ENCODE measurements around the gene TTC29. TPM values are rescaled to one million over a fixed set of nuclear protein-coding genes. Genes with fewer than 3 reads are reported as not detected.
"Not testable (repeated sequence)": the region's sequence is repeated elsewhere in the genome, so short reads cannot be mapped to it uniquely, and the experiment has no call there.

Gene TTC29
- total RNA-seq, 2 experiments from 2014 or later, result not detected

DNA sequence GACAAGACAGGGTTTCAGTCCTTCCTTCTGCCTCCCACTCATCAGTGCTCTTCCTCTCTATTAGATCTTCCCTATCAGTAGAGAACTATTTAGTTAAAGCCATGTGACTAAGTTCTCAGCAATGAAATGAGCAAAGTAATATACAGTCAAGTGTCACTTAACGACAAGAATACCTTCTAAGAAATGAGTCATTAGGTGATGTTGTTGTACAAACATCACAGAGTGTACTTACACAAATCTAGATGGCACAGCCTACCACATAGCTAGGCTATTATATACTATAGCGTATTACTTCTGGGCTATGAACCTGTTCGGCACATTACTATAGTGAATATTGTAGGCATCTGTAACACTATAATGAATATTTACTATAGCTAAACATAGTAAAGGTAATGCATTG is 235.7 kb downstream of the TTC29 start:
- intact Hi-C loops (cut with micrococcal nuclease; ENCODE audit: unreplicated experiment), result no loop called here
- CTCF ChIA-PET (ENCODE audit: unreplicated experiment), result no interaction called here

DNA sequence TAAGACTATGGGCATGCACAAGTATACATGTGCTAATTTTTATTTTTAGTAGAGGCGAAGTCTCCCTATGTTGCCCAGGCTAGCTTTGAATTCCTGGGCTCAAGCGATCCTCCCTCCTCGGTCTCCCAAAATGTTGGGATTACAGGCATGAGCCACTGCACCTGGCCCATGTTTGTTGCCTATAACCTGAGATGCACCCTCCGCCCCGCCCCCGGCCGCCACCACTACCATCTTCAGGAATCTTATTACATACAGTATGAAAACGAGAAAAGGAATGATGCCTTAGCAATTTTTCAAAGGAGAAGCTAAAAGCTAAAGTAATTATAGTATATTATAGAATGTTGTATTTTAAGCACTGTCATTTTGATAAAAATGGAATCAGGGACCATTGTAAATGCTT is 245.8 kb downstream of the TTC29 start:
- intact Hi-C loops (cut with micrococcal nuclease; ENCODE audit: unreplicated experiment), result no loop called here
- ChIA-PET CTCF (ENCODE audit: unreplicated experiment) (no interaction called here), POLR2A (interaction anchor here (0.6 to 1.0 kb wide), 4 partner anchors 25 to 493 kb away, joined by 3 to 7 read pairs (median 3); no protein-coding TSS in a partner anchor)
- H2AFZ ChIP-seq (ENCODE audit: low read length), result no peak overlapping the region
- no TSS peak for BruUV-seq (replicated peaks)
- no peaks in the 10 kb centered on the region; the same call in 1 of the 2 replicates for H4K20me1 ChIP-seq (ENCODE audit: insufficient read depth, low read length)
- H3K4me2 ChIP-seq (ENCODE audit: low read length), result no peak overlapping the region
- H3K79me2 ChIP-seq (ENCODE audit: insufficient read depth, low read depth, low read length), result no peaks in the 10 kb centered on the region
- H3K4me1 ChIP-seq (ENCODE audit: insufficient read depth, low read length, poor library complexity, severe bottlenecking), result no peaks in the 10 kb centered on the region
- no peak overlapping the region for H3K27ac ChIP-seq (ENCODE audit: low read depth, low read length, poor library complexity, severe bottlenecking)
- no peak overlapping the region for H3K4me3 ChIP-seq (ENCODE audit: low read depth, low read length, poor library complexity, severe bottlenecking)
- H3K36me3 ChIP-seq (ENCODE audit: insufficient read depth, low read length), result no peaks in the 10 kb centered on the region
- no peaks in the 10 kb centered on the region for H3K9me3 ChIP-seq (ENCODE audit: low read length)
- no peak for DNase-seq (ENCODE audit: low spot score)
- no peaks in the 10 kb centered on the region for H3K9me2 ChIP-seq (ENCODE audit: insufficient read depth, low read length)
- TF ChIP-seq, protein P1, sequence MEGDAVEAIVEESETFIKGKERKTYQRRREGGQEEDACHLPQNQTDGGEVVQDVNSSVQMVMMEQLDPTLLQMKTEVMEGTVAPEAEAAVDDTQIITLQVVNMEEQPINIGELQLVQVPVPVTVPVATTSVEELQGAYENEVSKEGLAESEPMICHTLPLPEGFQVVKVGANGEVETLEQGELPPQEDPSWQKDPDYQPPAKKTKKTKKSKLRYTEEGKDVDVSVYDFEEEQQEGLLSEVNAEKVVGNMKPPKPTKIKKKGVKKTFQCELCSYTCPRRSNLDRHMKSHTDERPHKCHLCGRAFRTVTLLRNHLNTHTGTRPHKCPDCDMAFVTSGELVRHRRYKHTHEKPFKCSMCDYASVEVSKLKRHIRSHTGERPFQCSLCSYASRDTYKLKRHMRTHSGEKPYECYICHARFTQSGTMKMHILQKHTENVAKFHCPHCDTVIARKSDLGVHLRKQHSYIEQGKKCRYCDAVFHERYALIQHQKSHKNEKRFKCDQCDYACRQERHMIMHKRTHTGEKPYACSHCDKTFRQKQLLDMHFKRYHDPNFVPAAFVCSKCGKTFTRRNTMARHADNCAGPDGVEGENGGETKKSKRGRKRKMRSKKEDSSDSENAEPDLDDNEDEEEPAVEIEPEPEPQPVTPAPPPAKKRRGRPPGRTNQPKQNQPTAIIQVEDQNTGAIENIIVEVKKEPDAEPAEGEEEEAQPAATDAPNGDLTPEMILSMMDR (conservative IDR thresholded peaks at IDR 0.05; ENCODE audit: low read length), result no peak
- no peak for TF ChIP-seq EZH2phosphoT487 (IDR thresholded peaks at IDR 0.05; ENCODE audit: borderline replicate concordance, low read depth, low read length)

More for the DNA sequence above, 235.7 kb downstream of the TTC29 start:
- POLR2A ChIA-PET, result no interaction called here
- BruUV-seq (replicated peaks), result no TSS peak
- H3K79me2 ChIP-seq (ENCODE audit: insufficient read depth, low read depth, low read length), result no peaks in the 10 kb centered on the region
- no peaks in the 10 kb centered on the region for H3K9me2 ChIP-seq (ENCODE audit: insufficient read depth, low read length)
- DNase-seq (ENCODE audit: low spot score), result no peak
- no peak overlapping the region for H3K4me2 ChIP-seq (ENCODE audit: low read length)
- no peak for TF ChIP-seq EZH2phosphoT487 (IDR thresholded peaks at IDR 0.05; ENCODE audit: borderline replicate concordance, low read depth, low read length)
- TF ChIP-seq, protein P1 (conservative IDR thresholded peaks at IDR 0.05; ENCODE audit: low read length), result no peak
- no peaks in the 10 kb centered on the region for H4K20me1 ChIP-seq (ENCODE audit: insufficient read depth, low read length)
- H3K9me3 ChIP-seq (ENCODE audit: low read length), result no peaks in the 10 kb centered on the region
- no peaks in the 10 kb centered on the region for H3K36me3 ChIP-seq (ENCODE audit: insufficient read depth, low read length)
- no peak overlapping the region for H3K4me3 ChIP-seq (ENCODE audit: low read depth, low read length, poor library complexity, severe bottlenecking)
- H3K27ac ChIP-seq (ENCODE audit: low read depth, low read length, poor library complexity, severe bottlenecking), result no peak overlapping the region
- no peaks in the 10 kb centered on the region for H3K4me1 ChIP-seq (ENCODE audit: insufficient read depth, low read length, poor library complexity, severe bottlenecking)
- no peak overlapping the region for H2AFZ ChIP-seq (ENCODE audit: low read length)

DNA sequence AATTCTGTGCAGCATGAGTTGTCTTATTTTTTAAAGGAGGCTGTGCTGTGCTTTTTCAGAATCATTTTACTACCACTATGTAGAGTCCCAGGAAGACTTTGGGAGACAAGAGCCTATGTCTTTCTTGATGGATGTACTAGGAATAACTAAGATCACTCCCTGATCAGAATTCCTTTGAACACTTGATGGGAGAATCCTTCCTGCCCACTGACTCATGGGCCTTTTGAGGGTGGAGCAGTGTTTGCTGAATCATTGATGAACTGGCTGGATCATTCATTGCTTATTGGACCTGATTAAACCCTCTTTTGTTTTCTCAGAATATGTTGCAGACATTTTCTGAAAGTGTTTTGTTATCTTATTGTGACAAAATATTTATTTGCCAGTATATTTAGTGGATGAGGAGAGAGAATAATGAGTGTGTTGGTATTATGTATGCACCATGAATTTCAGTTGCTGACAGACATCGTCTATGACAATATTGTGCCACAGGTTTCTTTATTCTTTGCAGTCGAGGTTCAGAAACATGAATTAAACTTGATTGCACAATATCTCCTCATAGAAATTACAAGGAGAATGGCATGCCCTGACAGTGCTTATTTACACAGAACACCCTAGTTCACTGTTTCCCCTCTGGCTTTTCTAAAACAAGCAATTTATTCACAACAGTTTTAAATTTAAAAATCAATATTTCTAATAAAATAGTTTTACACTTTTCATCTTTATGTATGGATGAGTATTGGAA is 270.7 kb downstream of the TTC29 start:
- H3K79me2 ChIP-seq (ENCODE audit: insufficient read depth, low read depth, low read length), result no peaks in the 10 kb centered on the region
- H3K9me3 ChIP-seq (ENCODE audit: low read length), result no peaks in the 10 kb centered on the region
- H3K27ac ChIP-seq (ENCODE audit: low read depth, low read length, poor library complexity, severe bottlenecking), result no peak overlapping the region
- no peak for TF ChIP-seq EZH2phosphoT487 (IDR thresholded peaks at IDR 0.05; ENCODE audit: borderline replicate concordance, low read depth, low read length)
- TF ChIP-seq, protein P1 (conservative IDR thresholded peaks at IDR 0.05; ENCODE audit: low read length), result no peak
- BruUV-seq (replicated peaks), result no TSS peak
- ChIA-PET CTCF (ENCODE audit: unreplicated experiment) (no interaction called here), POLR2A (interaction anchor here (1.0 kb wide), 1 partner anchor 24 kb away, joined by 3 read pairs; no protein-coding TSS in a partner anchor)
- no peak overlapping the region for H2AFZ ChIP-seq (ENCODE audit: low read length)
- H3K36me3 ChIP-seq (ENCODE audit: insufficient read depth, low read length), result no peaks in the 10 kb centered on the region
- DNase-seq (ENCODE audit: low spot score), result no peak
- no peaks in the 10 kb centered on the region for H3K9me2 ChIP-seq (ENCODE audit: insufficient read depth, low read length)
- no peak overlapping the region for H3K4me2 ChIP-seq (ENCODE audit: low read length)
- no peaks in the 10 kb centered on the region for H3K4me1 ChIP-seq (ENCODE audit: insufficient read depth, low read length, poor library complexity, severe bottlenecking)
- intact Hi-C loops (cut with micrococcal nuclease; ENCODE audit: unreplicated experiment), result no loop called here
- no peaks in the 10 kb centered on the region for H4K20me1 ChIP-seq (ENCODE audit: insufficient read depth, low read length)
- H3K4me3 ChIP-seq (ENCODE audit: low read depth, low read length, poor library complexity, severe bottlenecking), result no peak overlapping the region

DNA sequence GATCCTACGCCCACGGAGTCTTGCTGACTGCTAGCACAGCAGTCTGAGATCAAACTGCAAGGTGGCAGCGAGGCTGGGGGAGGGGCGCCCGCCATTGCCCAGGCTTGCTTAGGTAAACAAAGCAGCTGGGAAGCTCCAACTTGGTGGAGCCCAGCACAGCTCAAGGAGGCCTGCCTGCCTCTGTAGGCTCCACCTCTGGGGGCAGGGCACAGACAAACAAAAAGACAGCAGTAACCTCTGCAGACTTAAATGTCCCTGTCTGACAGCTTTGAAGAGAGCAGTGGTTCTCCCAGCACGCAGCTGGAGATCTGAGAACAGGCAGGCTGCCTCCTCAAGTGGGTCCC is 281.7 kb downstream of the TTC29 start:
- POLR2A ChIA-PET; intact Hi-C loops (cut with micrococcal nuclease; ENCODE audit: unreplicated experiment); H3K36me3 ChIP-seq (ENCODE audit: insufficient read depth, low read length); H3K4me2 ChIP-seq (ENCODE audit: low read length); H3K27ac ChIP-seq (ENCODE audit: low read depth, low read length, poor library complexity, severe bottlenecking); H4K20me1 ChIP-seq (ENCODE audit: insufficient read depth, low read length); DNase-seq (ENCODE audit: low spot score); H3K79me2 ChIP-seq (ENCODE audit: insufficient read depth, low read depth, low read length); H3K9me3 ChIP-seq (ENCODE audit: low read length); H2AFZ ChIP-seq (ENCODE audit: low read length); BruUV-seq (replicated peaks); H3K4me3 ChIP-seq (ENCODE audit: low read depth, low read length, poor library complexity, severe bottlenecking); CTCF ChIA-PET (ENCODE audit: unreplicated experiment); H3K4me1 ChIP-seq (ENCODE audit: insufficient read depth, low read length, poor library complexity, severe bottlenecking); H3K9me2 ChIP-seq (ENCODE audit: insufficient read depth, low read length): not testable (repeated sequence)
